PC-3 (cell line): ENCODE measurements around the gene CCSER1.

Experiments used
- EZH2 ChIP-seq: fragments of 300-600 bp; sonication (generic); IDR thresholded peaks from one replicate; pipeline ENCODE4 v1.6.1; 2017; ENCODE audit warnings: antibody characterized with exemption, mild to moderate bottlenecking, low read length; ENCODE audit not compliant: unreplicated experiment
- TF ChIP-seq, protein P1 (sequence below): fragments of 300-600 bp; sonication (generic); conservative IDR thresholded peaks from 2 replicates; pipeline ENCODE4 v1.5.1; 2017; ENCODE audit warnings: antibody characterized with exemption, low read depth, mild to moderate bottlenecking, low read length

DNA sequence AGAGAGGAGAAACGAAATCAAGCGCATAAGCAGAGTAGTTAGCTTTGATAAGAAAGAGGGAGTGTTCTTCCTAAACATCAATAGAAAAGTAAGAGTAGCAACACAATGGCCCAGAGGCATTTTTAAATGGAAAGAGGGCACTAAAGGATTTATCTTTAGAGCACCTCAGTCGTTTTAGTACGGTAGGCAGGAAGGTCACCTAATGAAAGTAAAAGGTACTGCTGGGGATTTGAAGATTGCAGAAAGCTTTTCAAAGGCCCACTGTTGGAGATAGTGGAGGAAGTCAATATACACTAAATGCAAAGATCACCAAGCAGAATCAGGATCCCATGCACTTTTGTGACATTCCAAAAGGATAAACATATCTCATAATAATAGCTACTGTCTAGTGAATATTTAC, 1508.9 kb downstream of the CCSER1 start:
- TF ChIP-seq, protein P1, sequence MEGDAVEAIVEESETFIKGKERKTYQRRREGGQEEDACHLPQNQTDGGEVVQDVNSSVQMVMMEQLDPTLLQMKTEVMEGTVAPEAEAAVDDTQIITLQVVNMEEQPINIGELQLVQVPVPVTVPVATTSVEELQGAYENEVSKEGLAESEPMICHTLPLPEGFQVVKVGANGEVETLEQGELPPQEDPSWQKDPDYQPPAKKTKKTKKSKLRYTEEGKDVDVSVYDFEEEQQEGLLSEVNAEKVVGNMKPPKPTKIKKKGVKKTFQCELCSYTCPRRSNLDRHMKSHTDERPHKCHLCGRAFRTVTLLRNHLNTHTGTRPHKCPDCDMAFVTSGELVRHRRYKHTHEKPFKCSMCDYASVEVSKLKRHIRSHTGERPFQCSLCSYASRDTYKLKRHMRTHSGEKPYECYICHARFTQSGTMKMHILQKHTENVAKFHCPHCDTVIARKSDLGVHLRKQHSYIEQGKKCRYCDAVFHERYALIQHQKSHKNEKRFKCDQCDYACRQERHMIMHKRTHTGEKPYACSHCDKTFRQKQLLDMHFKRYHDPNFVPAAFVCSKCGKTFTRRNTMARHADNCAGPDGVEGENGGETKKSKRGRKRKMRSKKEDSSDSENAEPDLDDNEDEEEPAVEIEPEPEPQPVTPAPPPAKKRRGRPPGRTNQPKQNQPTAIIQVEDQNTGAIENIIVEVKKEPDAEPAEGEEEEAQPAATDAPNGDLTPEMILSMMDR = no peak
- no peak for TF ChIP-seq EZH2
